Stomach (tissue), 4 donors: ENCODE results near the gene CIAO2A.

Source experiments
- EP300 ChIP-seq: sonication (generic); formaldehyde crosslinking; IDR thresholded peaks from one replicate; pipeline ENCODE4 v1.6.1; 2017; ENCODE audit warnings: antibody characterized with exemption
- POLR2A ChIP-seq, 4 donors: fragments of 450-650 bp; IDR thresholded peaks; one replicate each; pipeline ENCODE4 v1.6.1; 2016; ENCODE audit warnings: antibody characterized with exemption in 4 of 4, control low read depth in 2 of 4, mild to moderate bottlenecking in 1 of 4, moderate library complexity in 1 of 4
- TF ChIP-seq, protein P1 (sequence below), 7 experiments: fragments of 450-650 bp in 4 of 7; fragments of 200-600 bp in 3 of 7; sonication (generic) in 3 of 7; IDR thresholded peaks; one replicate each; pipeline ENCODE4 v1.5.1; 2016 to 2019; ENCODE audit warnings: antibody characterized with exemption in 7 of 7, control low read depth in 2 of 7, mild to moderate bottlenecking in 1 of 7

DNA sequence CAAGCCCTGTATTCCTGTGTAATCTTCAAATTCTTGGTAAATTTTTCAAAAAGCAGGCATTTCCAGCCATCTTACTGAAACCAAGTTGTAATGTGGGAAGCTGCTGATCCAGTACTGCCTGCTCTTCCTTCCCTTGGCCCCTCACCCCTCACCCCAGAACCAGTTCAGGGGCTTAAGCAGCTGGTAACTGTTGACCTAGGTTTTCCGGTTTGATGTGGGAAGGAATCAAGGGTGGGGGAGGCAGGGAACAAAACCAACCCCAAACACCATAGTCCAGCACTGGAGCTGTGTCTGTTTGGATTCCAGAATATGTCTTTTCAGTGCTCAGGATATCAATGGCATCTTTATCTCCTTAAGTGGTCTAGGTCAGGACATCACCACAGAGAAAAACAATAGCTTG lies 28.8 kb upstream of the CIAO2A start:
- TF ChIP-seq EP300 (no peak), POLR2A (IDR thresholded peaks at IDR 0.05) (no peak)
- TF ChIP-seq, protein P1, sequence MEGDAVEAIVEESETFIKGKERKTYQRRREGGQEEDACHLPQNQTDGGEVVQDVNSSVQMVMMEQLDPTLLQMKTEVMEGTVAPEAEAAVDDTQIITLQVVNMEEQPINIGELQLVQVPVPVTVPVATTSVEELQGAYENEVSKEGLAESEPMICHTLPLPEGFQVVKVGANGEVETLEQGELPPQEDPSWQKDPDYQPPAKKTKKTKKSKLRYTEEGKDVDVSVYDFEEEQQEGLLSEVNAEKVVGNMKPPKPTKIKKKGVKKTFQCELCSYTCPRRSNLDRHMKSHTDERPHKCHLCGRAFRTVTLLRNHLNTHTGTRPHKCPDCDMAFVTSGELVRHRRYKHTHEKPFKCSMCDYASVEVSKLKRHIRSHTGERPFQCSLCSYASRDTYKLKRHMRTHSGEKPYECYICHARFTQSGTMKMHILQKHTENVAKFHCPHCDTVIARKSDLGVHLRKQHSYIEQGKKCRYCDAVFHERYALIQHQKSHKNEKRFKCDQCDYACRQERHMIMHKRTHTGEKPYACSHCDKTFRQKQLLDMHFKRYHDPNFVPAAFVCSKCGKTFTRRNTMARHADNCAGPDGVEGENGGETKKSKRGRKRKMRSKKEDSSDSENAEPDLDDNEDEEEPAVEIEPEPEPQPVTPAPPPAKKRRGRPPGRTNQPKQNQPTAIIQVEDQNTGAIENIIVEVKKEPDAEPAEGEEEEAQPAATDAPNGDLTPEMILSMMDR (IDR thresholded peaks at IDR 0.05) = no peak
